GM08714 (cell line): ENCODE data around the gene PPP1R10.
"Not testable (repeated sequence)": the region's sequence is repeated elsewhere in the genome, so short reads cannot be mapped to it uniquely, and the experiment has no call there.

Experiments used
- H3K4me3 ChIP-seq: fragments of 200-500 bp; sonication (Bioruptor generic); 2 replicates; pipeline ENCODE4 v1.5.1; 2014; ENCODE audit warnings: mild to moderate bottlenecking, low read length, inconsistent platforms
- ZNF274 ChIP-seq: IDR thresholded peaks from 2 replicates; pipeline ENCODE4 v1.6.1; 2012; ENCODE audit warnings: mild to moderate bottlenecking, low read depth, low read length

PPP1R10 gene

GRCh38 chr6:30598912-30599624 is 18.0 kb downstream of the PPP1R10 start:
- no peak for TF ChIP-seq ZNF274
- no peak overlapping the region for H3K4me3 ChIP-seq

GRCh38 chr6:30597315-30598144 is 19.5 kb downstream of the PPP1R10 start:
- not testable (repeated sequence) for H3K4me3 ChIP-seq

GRCh38 chr6:30592287-30592686 is 24.8 kb downstream of the PPP1R10 start:
- TF ChIP-seq ZNF274: no peak

GRCh38 chr6:30591008-30591407 is 26.0 kb downstream of the PPP1R10 start:
- H3K4me3 ChIP-seq: no peak overlapping the region
- no peak for TF ChIP-seq ZNF274

More at GRCh38 chr6:30592287-30592686, 24.8 kb downstream of the PPP1R10 start:
- no peak overlapping the region for H3K4me3 ChIP-seq

- H3K4me3 ChIP-seq: no peak overlapping the region
- TF ChIP-seq ZNF274: no peak
Measured at GRCh38 chr6:30590509-30590908, 26.5 kb downstream of the PPP1R10 start.

GRCh38 chr6:30589754-30590358 is 27.2 kb downstream of the PPP1R10 start:
- no peak for TF ChIP-seq ZNF274
- no peak overlapping the region for H3K4me3 ChIP-seq

- H3K4me3 ChIP-seq: no peak overlapping the region
- no peak for TF ChIP-seq ZNF274
Measured at GRCh38 chr6:30583921-30584320, 33.1 kb downstream of the PPP1R10 start.

GRCh38 chr6:30578051-30578450 is 39.0 kb downstream of the PPP1R10 start:
- no peak for TF ChIP-seq ZNF274
- H3K4me3 ChIP-seq: no peak overlapping the region

GRCh38 chr6:30573113-30573512 is 43.9 kb downstream of the PPP1R10 start:
- peak overlapping the region; percentile 99; the same call in 1 of the 2 replicates for H3K4me3 ChIP-seq
- no peak for TF ChIP-seq ZNF274

GRCh38 chr6:30572148-30572547 is 44.9 kb downstream of the PPP1R10 start:
- TF ChIP-seq ZNF274: no peak
- H3K4me3 ChIP-seq: peak overlapping the region; percentile 99

- H3K4me3 ChIP-seq: peak overlapping the region; percentile 99
- no peak for TF ChIP-seq ZNF274
Measured at GRCh38 chr6:30571762-30572082, 45.3 kb downstream of the PPP1R10 start.

GRCh38 chr6:30571075-30571761 is 45.8 kb downstream of the PPP1R10 start, which contains the start of gene ABCF1:
ABCF1 (plus strand) TSS chr6:30571442; CDS start chr6:30571488, 46 bp downstream.
- peak within 1 kb of the TSS; percentile 99 for H3K4me3 ChIP-seq
- TF ChIP-seq ZNF274: no peak

- TF ChIP-seq ZNF274: no peak
- H3K4me3 ChIP-seq: peak overlapping the region; percentile 78
Measured at GRCh38 chr6:30570740-30571074, 46.3 kb downstream of the PPP1R10 start.

- peak overlapping the region; percentile 78; the same call in 1 of the 2 replicates for H3K4me3 ChIP-seq
- no peak for TF ChIP-seq ZNF274
Measured at GRCh38 chr6:30570263-30570662, 46.8 kb downstream of the PPP1R10 start.
